ENCODE measurements around the gene JADE2. TPM values are rescaled to one million over a fixed set of nuclear protein-coding genes. Genes with fewer than 3 reads are reported as not detected.
A peak's percentile ranks its signal among the peaks of the same experiment; 100 is the strongest.

The JADE2 gene
- total RNA-seq, 1 donor from 2014 or later = 10.8 TPM

GRCh38 chr5:134625559-134625958, 100.1 kb downstream of the JADE2 start:
- no peak for TF ChIP-seq CTCF (conservative IDR thresholded peaks at IDR 0.05)
- Mint-ChIP-seq H3K4me3 (no peak overlapping the region), H3K27ac (peak overlapping the region; percentile 74), H3K27me3 (no peaks in the 10 kb centered on the region), H3K9me3 (no peaks in the 10 kb centered on the region), H3K36me3 (peaks cover 4% of the 10 kb centered on the region), H3K4me1 (ENCODE audit: unreplicated experiment) (peaks cover 5% of the 10 kb centered on the region)
- DNase-seq (ENCODE audit: extremely low spot score, unreplicated experiment) = no peak

- H3K9me3 Mint-ChIP-seq = no peaks in the 10 kb centered on the region
- H3K4me1 Mint-ChIP-seq (ENCODE audit: unreplicated experiment) = peaks cover 9% of the 10 kb centered on the region
- H3K4me3 Mint-ChIP-seq = peak overlapping the region; percentile 77
- DNase-seq (ENCODE audit: extremely low spot score, unreplicated experiment) = no peak
- H3K27ac Mint-ChIP-seq = peak overlapping the region; percentile 89
- no peaks in the 10 kb centered on the region for H3K27me3 Mint-ChIP-seq
- TF ChIP-seq CTCF (conservative IDR thresholded peaks at IDR 0.05) = no peak
- H3K36me3 Mint-ChIP-seq = peaks cover 4% of the 10 kb centered on the region
Measured at GRCh38 chr5:134626369-134627014, 101.0 kb downstream of the JADE2 start.

Other genes starting within 250 kb of the JADE2 start
- 0.83 and 5.2 TPM in 2 replicates for gene CDKL3, start 158.5 kb upstream of the JADE2 start, total RNA-seq (ENCODE audit: low replicate concordance)
- gene UBE2B, start 154.1 kb upstream of the JADE2 start, total RNA-seq (ENCODE audit: low replicate concordance) = 70.9 and 93.0 TPM in 2 replicates
- gene CDKN2AIPNL, start 113.8 kb upstream of the JADE2 start, total RNA-seq (ENCODE audit: low replicate concordance) = 24.4 and 28.7 TPM in 2 replicates
- gene SAR1B, start 107.2 kb downstream of the JADE2 start, total RNA-seq (ENCODE audit: low replicate concordance) = 56.9 and 67.5 TPM in 2 replicates
- 27.5 and 37.2 TPM in 2 replicates for gene SEC24A, start 123.1 kb downstream of the JADE2 start, total RNA-seq (ENCODE audit: low replicate concordance)
- gene CAMLG, start 212.9 kb downstream of the JADE2 start, total RNA-seq (ENCODE audit: low replicate concordance) = 30.5 and 39.4 TPM in 2 replicates
- 46.0 and 66.3 TPM in 2 replicates for gene DDX46, start 233.1 kb downstream of the JADE2 start, total RNA-seq (ENCODE audit: low replicate concordance)